GM19239 (cell line): Measurements from ENCODE around the gene GPBP1.
A peak's percentile ranks its signal among the peaks of the same experiment; 100 is the strongest.
"Not testable (repeated sequence)": the region's sequence is repeated elsewhere in the genome, so short reads cannot be mapped to it uniquely, and the experiment has no call there.

Experiments used
- DNase-seq: peaks from one replicate; pipeline ENCODE4 v3.0.0; 2011; ENCODE audit warnings: low spot score; ENCODE audit not compliant: insufficient read length
- FAIRE-seq: peaks from 2 replicates; lab custom pipeline; 2011; peaks lifted over from hg19 to GRCh38; lab: Jason Lieb, UNC

GPBP1 gene

DNA sequence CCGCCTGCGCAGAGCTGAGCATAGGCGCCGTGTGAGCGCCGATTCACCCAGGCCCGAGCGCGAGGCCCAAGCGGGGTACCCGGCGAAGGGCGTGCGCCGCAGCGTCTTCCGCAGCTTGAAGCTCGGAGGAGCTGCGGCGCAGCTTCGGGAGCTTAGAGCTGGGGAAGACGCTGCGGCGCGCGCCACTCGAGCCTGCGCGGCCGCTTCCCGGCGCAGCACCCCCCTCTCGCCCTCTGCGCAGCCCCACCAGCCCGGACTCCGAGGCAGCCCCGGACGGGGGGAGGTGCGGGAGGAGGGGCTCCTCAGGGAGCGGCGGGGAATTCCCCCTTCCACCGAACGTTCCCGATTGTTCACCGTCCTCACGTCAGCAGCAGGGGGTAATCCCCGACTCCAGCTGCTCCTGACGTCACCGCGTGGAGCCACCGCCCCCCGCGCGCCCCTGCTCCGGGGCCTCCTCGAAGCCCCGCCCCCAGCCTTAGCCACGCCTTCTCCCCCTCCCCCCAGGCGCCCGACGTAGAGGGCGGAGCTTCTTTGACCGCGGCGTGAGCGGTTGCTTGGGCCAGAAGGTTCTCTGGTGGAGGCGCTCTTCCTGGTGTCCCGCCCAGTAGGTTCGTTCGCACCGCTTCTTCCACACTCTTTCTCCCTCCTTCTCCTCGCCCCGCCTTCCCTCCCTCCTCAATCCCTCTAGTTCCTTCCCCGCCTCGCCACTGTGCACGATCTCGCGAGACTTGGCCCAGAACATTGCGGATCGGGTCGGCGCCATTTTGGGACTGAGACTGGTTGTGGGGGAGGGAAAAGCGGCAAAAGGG lies at the start of gene GPBP1:
TSS of gene GPBP1 (plus strand) at position 741 of the 809 bp plus-strand sequence. CDS start 40,072 bp downstream, outside the sequence.
- peak; percentile 97 for FAIRE-seq
- DNase-seq: peak; percentile 63

DNA sequence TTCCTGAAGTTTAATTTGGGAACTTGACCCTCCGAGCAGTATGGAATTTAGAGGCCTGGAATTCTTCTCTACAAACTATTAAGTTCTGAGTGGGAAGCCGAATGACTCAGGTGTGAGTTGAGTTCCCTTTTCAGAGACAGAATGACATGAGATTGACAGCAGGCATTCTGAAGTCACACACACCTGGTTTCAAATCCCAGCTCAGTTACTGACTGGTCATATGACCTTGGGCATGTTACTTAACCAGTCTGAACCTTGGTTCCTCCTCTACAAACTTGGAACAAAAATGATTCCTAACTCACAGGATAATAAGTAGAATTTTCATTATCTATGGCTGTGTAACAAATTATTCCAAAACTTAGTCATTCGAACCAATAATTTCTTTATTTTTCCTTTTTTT lies 45.5 kb upstream of the GPBP1 start:
- no peak for DNase-seq
- FAIRE-seq: no peak

DNA sequence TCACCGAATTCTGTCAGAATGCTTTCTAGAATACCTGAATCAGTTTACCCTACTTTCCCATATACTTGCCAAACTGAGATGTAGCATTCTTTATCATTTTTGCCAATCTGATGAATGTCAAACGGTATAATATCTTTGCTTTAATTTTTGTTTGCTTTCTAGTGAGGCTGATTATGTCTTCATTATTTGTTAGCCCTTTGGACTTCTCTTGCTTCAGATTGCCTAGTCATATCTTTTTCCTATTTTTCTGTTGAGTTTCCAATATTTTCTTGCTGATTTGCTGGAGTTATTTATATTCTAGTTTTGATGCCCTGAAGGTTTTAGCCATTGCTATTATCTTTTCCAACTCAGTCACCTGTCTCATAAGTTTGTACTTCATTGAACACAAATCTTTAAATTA lies 40.3 kb upstream of the GPBP1 start:
- FAIRE-seq (no peak), DNase-seq (no peak)

GRCh38 chr5:57137401-57137800 lies 36.5 kb upstream of the GPBP1 start:
- FAIRE-seq: no peak

GRCh38 chr5:57152316-57152715 lies 21.5 kb upstream of the GPBP1 start:
- DNase-seq (no peak), FAIRE-seq (no peak)

More at GRCh38 chr5:57137401-57137800, 36.5 kb upstream of the GPBP1 start:
- no peak for DNase-seq

- no peak for DNase-seq
- no peak for FAIRE-seq
Observed at GRCh38 chr5:57155033-57155432, 18.8 kb upstream of the GPBP1 start.

GRCh38 chr5:57157131-57157530 lies 16.7 kb upstream of the GPBP1 start:
- no peak for FAIRE-seq

DNA sequence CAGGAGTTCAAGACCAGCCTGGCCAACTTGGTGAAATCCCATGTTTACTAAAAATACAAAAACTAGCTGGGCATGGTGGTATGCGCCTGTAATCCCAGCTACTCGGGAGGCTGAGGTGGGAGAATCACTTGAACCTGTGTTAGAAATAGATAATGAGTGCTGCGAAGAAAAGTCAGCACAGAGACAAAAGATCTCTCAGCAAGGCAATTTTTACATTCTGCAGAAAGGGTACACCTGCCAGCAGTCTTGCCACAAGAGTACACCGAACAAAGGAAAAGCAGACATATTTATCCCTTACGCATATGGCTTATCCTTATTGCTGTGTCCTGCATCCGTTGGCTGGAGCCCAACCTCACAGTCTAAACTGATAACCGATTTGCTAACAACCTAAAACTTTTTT lies 16.2 kb upstream of the GPBP1 start:
- DNase-seq (no peak), FAIRE-seq (no peak)

More at GRCh38 chr5:57157131-57157530, 16.7 kb upstream of the GPBP1 start:
- DNase-seq: no peak

DNA sequence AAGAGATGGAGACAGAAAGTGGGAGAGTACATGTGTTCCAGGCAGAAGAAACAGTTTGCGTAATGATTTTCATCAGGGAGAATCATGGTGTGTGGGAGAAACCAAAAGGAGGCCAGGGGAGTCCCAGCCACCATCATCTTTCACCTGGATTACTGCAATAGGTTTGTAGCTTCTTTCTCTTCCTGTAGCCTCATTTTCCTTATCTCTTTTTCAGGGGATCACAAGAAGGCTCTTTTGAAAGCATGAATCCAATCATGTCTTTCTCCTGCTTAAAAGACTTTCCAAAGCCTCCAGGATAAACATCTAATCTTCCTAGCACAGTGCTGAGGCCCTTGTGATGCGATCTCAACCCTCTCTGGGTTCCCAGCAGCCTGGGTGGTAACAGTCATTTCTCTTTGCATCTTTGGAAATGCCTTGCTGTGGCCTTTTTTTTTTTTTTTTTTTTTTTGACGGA lies 10.3 kb upstream of the GPBP1 start:
- no peak for FAIRE-seq
- DNase-seq: no peak

DNA sequence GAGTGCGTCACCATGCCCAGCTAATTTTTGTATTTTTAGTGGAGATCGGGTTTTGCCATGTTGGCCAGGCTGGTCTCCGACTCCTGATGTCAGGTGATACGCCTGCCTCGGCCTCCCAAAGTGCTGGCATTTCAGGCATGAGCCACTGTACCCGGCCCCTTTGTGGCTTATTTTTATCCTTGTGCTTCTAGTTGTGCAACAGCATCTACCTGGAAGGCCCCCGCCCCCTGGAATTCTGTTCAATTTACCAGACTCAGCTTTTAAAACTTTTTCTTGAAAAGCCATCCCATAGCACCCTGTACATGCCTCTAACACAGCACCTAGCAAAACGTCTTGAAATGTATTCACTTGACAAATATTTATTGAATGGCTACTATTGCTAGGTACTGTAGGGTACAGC lies 9.7 kb upstream of the GPBP1 start:
- no peak for FAIRE-seq
- DNase-seq: no peak

- FAIRE-seq, DNase-seq: not testable (repeated sequence)
Observed at GRCh38 chr5:57165171-57165570, 8.7 kb upstream of the GPBP1 start.

DNA sequence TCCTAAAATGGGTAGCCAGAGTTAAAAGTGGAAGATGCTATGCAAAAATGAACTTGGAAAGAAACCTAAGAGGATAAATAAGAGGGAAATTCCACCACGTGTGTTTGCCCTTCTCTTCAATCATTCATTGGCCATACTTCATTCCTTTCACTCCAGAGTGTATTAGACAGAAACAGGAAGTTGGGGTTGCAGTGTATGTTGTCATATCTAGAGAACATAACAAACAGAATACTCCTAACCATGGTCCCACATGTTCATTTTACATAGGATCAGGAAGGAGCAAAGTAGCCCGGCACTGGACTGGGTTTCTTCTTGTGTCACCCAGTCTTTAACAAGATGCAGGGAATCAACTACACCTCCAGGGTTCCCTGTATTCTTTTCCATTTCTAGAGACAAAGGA lies 7.6 kb upstream of the GPBP1 start:
- DNase-seq: no peak
- FAIRE-seq: no peak

DNA sequence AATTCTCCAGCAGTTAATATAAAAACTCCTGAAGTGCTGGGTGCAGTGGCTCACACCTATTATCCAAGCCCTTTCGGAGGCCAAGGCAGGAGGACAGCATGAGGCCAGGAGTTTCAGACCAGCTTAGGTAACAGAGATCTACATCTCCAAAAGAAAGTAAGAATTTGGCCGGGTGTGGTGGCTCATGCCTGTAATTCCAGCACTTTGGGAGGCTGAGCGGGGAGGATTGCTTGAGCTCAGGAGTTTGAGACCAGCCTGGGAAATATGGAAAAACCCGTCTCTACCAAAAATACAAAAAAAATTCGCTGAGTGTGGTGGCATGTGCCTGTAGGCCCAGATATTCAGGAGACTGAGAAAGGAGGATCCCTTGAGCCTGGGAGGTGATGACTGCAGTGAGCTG lies 6.7 kb upstream of the GPBP1 start:
- no peak for DNase-seq
- no peak for FAIRE-seq

DNA sequence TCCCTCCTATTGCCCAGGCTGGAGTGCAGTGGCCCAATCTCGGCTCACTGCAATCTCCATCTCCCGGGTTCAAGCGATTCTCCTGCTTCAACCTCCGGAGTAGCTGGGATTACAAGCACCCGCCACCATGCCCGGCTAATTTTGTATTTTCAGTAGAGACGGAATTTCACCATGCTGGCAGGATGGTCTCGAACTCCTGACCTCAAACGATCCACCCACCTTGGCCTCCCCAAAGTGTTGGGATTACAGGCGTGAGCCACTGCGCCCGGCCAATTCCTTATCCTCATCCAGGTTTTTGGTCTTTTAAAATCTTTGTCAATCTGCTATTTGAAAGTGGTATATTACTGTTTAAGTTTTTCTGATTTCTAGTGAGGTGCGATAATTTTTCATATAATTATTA lies 3.7 kb upstream of the GPBP1 start:
- FAIRE-seq, DNase-seq: not testable (repeated sequence)

- no peak for DNase-seq
- FAIRE-seq: no peak
Observed at GRCh38 chr5:57171816-57172465, 1.9 kb upstream of the GPBP1 start.

- FAIRE-seq (peak; percentile 87), DNase-seq (no peak)
Observed at GRCh38 chr5:57172466-57173318, 1.2 kb upstream of the GPBP1 start.

DNA sequence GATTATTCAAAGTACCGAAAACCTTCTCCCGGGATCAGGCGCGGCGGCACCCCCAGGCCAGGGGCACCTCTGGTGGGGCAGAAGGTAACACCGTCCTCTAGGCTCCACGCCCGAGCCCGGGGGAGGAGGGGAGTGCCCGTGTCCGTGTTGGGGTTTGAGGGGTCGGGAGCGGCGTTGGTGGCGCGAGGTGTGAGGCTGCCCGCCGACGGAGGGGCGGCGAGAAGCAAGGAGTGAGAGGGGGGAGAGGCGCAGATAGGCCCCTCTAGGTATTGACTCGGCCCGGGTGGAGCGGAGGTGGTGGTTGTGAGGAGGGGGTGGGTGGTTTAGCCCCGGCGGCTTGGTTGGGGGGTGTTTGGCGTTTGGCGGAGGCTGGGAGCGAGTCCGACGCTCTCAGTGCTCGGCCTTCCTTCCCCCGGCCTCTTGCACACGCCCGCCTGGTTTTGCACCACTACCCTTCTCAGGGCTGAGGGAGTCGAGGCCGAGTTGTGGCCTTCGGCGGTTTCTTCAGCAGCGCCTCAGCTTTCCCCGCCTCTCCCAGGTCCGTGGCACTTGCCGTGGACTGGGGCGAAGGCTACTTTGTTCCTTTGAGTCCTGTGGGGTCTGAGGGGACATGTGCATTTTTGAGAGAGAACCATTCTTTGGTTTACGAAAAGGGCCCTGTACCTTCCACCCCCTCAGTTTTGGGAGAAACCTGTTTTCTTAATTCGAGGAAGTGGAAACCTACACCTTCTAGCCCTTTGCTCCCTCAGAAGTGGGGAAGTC lies 450 bp downstream of the GPBP1 start:
- peak; percentile 71 for FAIRE-seq
- DNase-seq: no peak

- no peak for FAIRE-seq
- no peak for DNase-seq
Observed at GRCh38 chr5:57174890-57175510, 1.1 kb downstream of the GPBP1 start.

GRCh38 chr5:57175551-57176309 lies 1.9 kb downstream of the GPBP1 start:
- FAIRE-seq (no peak), DNase-seq (no peak)
